Sigmoid colon (tissue), 7 donors: ENCODE measurements around the gene MYCL. TPM values are rescaled to one million over a fixed set of nuclear protein-coding genes. Genes with fewer than 3 reads are reported as not detected.

Experiments
- DNase-seq: peaks from one replicate; pipeline ENCODE4 v3.0.0-alpha.2; 2019
- H3K27ac ChIP-seq, 4 donors: fragments of 200-600 bp; sonication (generic); one replicate each; pipeline ENCODE4 v1.5.1; 2016 to 2019; ENCODE audit warnings: mild to moderate bottlenecking in 1 of 4
- H3K27me3 ChIP-seq, 3 donors: fragments of 200-600 bp; sonication (generic); one replicate each; pipeline ENCODE4 v1.5.1; 2019; ENCODE audit warnings: mild to moderate bottlenecking in 1 of 3
- H3K36me3 ChIP-seq, 4 donors: fragments of 200-600 bp; sonication (generic); one replicate each; pipeline ENCODE4 v1.5.1; 2016 to 2019
- H3K4me1 ChIP-seq, 4 donors: fragments of 200-600 bp; sonication (generic); one replicate each; pipeline ENCODE4 v1.5.1; 2017 to 2019
- H3K4me3 ChIP-seq, 4 donors: fragments of 200-600 bp; sonication (generic); one replicate each; pipeline ENCODE4 v1.5.1; 2017 to 2019; ENCODE audit warnings: mild to moderate bottlenecking in 2 of 4, moderate library complexity in 1 of 4
- H3K9me3 ChIP-seq, 4 donors: fragments of 200-600 bp in 3 of 4; sonication (generic) in 3 of 4; one replicate each; pipeline versions ENCODE4 v1.5.1 to v1.6.1; 2013 to 2019
- EP300 ChIP-seq, 4 donors: sonication (generic); formaldehyde crosslinking; IDR thresholded peaks; one replicate each; pipeline ENCODE4 v1.6.1; 2017; ENCODE audit warnings: antibody characterized with exemption in 4 of 4
- POLR2A ChIP-seq, 2 donors: fragments of 450-650 bp; IDR thresholded peaks; one replicate each; pipeline ENCODE4 v1.6.1; 2016; ENCODE audit warnings: antibody characterized with exemption in 2 of 2, mild to moderate bottlenecking in 2 of 2, moderate library complexity in 2 of 2
- POLR2AphosphoS5 ChIP-seq, 4 donors: sonication (generic); formaldehyde crosslinking; IDR thresholded peaks; one replicate each; pipeline ENCODE4 v1.6.1; 2017; ENCODE audit warnings: antibody characterized with exemption in 4 of 4
- WGBS, 2 donors: extraction: QIAGEN DNeasy Blood & Tissue Kit; methylation state at CpG; one replicate each; pipeline ENCODE4 v1.1.7; 2013; 5-methylcytosine and 5-hydroxymethylcytosine counted together
- intact Hi-C: fragments of 100-400 bp; cut with DNase I; formaldehyde crosslinking; loops from one replicate; pipeline ENCODE4 v1.15.1; 2023
- polyA plus RNA-seq, 3 donors: library from polyadenylated mRNA; stranded (reverse); fragments of 200-250 nt; gene quantifications; one replicate each; pipeline ENCODE4 v1.2.3, GENCODE V29; 2013
- total RNA-seq, 4 donors: library from RNA; depleted of rRNA; stranded (reverse); fragments of >200 nt; gene quantifications; one replicate each; pipeline ENCODE4 v1.1.0, GENCODE V29; 2016
- TF ChIP-seq, protein P1 (sequence below), 4 experiments: fragments of 450-650 bp in 3 of 4; fragments of 200-600 bp in 1 of 4; IDR thresholded peaks; one replicate each; pipeline ENCODE4 v1.5.1; 2016 to 2019; ENCODE audit warnings: antibody characterized with exemption in 4 of 4, mild to moderate bottlenecking in 3 of 4, moderate library complexity in 2 of 4
- donor health status: healthy with polysubstance abuse.
- donor health status: Bipolar disorder and iron deficiency.
- donor health status: healthy.

Gene MYCL
- total and polyA plus RNA-seq, 7 donors, result 0.14 to 8.2 (median 1.7) TPM

DNA sequence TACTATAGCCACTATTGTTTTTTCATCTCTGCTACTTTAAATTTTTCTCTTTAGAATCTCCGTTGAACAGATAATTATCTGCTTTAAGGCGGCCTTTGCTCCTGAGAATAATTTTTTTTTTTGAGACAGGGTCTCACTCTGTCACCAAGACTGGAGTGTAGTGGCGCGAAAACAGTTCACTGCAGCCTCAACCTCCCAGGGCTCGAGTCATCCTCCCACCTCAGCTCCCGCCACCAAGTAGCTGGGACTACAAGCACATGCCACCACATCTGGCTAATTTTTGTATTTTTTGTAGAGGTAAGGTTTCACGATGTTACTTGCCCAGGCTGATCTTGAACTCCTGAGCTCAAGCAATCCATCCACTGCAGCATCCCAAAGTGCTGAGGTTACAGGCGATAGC lies 47.0 kb downstream of the MYCL start:
- H3K9me3 ChIP-seq, result no peaks in the 10 kb centered on the region
- no peak overlapping the region for H3K4me3 ChIP-seq
- WGBS, 2 donors, result 96% methylated on average over 8 of the region's 8 CpGs
- H3K27me3 ChIP-seq, result no peaks in the 10 kb centered on the region
- TF ChIP-seq POLR2AphosphoS5 (IDR thresholded peaks at IDR 0.05) (no peak), POLR2A (IDR thresholded peaks at IDR 0.05) (no peak), EP300 (IDR thresholded peaks at IDR 0.05) (no peak)
- TF ChIP-seq, protein P1, sequence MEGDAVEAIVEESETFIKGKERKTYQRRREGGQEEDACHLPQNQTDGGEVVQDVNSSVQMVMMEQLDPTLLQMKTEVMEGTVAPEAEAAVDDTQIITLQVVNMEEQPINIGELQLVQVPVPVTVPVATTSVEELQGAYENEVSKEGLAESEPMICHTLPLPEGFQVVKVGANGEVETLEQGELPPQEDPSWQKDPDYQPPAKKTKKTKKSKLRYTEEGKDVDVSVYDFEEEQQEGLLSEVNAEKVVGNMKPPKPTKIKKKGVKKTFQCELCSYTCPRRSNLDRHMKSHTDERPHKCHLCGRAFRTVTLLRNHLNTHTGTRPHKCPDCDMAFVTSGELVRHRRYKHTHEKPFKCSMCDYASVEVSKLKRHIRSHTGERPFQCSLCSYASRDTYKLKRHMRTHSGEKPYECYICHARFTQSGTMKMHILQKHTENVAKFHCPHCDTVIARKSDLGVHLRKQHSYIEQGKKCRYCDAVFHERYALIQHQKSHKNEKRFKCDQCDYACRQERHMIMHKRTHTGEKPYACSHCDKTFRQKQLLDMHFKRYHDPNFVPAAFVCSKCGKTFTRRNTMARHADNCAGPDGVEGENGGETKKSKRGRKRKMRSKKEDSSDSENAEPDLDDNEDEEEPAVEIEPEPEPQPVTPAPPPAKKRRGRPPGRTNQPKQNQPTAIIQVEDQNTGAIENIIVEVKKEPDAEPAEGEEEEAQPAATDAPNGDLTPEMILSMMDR (IDR thresholded peaks at IDR 0.05), result no peak
- intact Hi-C loops, result no loop called here
- DNase-seq, result no peak
- peaks cover 0 to 9% (median 3%) of the 10 kb centered on the region in 4 donors for H3K4me1 ChIP-seq
- H3K27ac ChIP-seq, result no peak overlapping the region
- peaks cover 0 to 58% (median 11%) of the 10 kb centered on the region in 4 donors for H3K36me3 ChIP-seq

DNA sequence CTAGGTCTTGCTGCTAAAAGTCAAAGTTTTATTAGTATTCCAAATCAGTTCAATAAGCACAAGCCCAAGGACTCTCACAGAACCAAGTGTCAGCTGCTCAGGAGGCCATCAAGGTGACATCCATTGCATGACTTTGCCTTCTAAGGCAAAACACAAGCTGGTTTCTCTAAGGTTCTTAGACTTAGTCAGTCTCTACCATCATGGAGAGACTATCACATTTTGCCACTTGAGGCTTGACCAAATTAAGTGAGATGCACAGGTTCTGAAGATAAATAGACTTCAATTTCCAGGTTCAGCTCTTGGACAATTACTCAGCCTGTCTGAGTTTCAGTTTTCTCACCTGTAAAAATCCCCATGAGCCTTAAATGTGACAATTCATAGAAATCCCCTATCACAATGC lies 47.4 kb downstream of the MYCL start:
- Histone ChIP-seq H3K27ac (no peak overlapping the region), H3K4me1 (peaks cover 0 to 9% (median under 1%) of the 10 kb centered on the region in 4 donors), H3K36me3 (peaks cover 0 to 62% (median 11%) of the 10 kb centered on the region in 4 donors), H3K9me3 (no peaks in the 10 kb centered on the region), H3K4me3 (no peak overlapping the region), H3K27me3 (no peaks in the 10 kb centered on the region)
- DNase-seq, result no peak
- TF ChIP-seq EP300 (IDR thresholded peaks at IDR 0.05), result no peak
- TF ChIP-seq POLR2AphosphoS5 (IDR thresholded peaks at IDR 0.05), result no peak
- TF ChIP-seq, protein P1 (IDR thresholded peaks at IDR 0.05), result no peak
- TF ChIP-seq POLR2A (IDR thresholded peaks at IDR 0.05), result no peak
- intact Hi-C loops, result no loop called here

DNA sequence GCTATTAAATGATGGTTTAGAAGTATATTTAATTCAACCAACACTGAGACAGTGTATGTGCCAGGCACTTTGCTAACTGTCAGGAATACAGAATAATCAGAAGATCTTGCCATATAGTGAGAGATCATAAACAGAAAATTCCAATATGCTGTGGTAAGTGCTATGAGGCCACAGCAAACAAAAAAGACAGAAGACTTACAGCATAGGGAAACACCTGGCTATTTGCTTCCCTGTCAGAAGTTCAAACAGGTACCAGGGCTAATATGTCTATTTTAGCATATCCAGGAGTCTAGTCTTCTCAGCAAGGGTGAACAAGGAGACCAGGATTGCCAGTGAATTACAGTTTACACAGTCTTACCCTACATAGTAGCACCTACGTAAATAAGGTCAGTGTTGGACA lies 48.8 kb downstream of the MYCL start:
- H3K4me1 ChIP-seq, result peaks cover 0 to 9% (median 0%) of the 10 kb centered on the region in 4 donors
- no peak for DNase-seq
- H3K9me3 ChIP-seq, result no peaks in the 10 kb centered on the region
- WGBS, 2 donors, result 33 to 74% methylated on average over 1 of the region's 1 CpG
- no peak overlapping the region for H3K27ac ChIP-seq
- intact Hi-C loops, result no loop called here
- no peak overlapping the region for H3K4me3 ChIP-seq
- peaks cover 0 to 76% (median 11%) of the 10 kb centered on the region in 4 donors for H3K36me3 ChIP-seq
- TF ChIP-seq POLR2AphosphoS5 (IDR thresholded peaks at IDR 0.05), result no peak
- TF ChIP-seq POLR2A (IDR thresholded peaks at IDR 0.05), result no peak
- TF ChIP-seq, protein P1 (IDR thresholded peaks at IDR 0.05), result no peak
- no peak for TF ChIP-seq EP300 (IDR thresholded peaks at IDR 0.05)
- H3K27me3 ChIP-seq, result no peaks in the 10 kb centered on the region

DNA sequence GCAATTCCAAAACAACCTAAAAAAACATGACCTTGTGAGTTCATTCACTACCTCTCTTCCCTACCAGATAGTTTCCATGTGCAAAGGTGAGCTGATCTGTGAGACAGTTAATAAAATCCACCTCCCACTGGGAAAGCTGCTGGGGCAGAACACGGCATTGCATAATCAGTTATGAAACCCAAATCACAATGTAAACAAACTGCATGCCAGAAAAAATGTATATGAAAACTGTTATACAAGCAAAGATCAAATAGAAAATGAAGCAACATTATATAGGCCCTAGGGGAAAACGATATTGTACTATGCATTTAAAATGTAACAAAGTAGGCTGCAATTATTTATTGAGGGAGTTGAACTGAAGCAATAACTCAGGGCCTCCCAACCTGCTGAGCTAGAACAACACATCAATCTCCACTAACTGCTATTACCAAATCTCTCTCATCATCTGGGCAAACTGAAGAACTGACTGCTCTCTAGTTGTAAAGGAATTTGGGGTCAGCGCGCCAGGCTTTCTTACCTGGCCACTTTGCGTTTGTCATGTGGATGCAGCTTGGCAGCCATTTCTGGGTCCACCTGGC lies 49.4 kb downstream of the MYCL start:
- Histone ChIP-seq H3K9me3 (no peaks in the 10 kb centered on the region), H3K4me1 (peaks cover 0 to 9% (median 0%) of the 10 kb centered on the region in 4 donors), H3K4me3 (no peak overlapping the region), H3K36me3 (peaks cover 0 to 82% (median 11%) of the 10 kb centered on the region in 4 donors), H3K27ac (no peak overlapping the region), H3K27me3 (no peaks in the 10 kb centered on the region)
- WGBS, 2 donors, result 33 to 74% methylated on average over 5 of the region's 5 CpGs
- intact Hi-C loops, result no loop called here
- TF ChIP-seq POLR2AphosphoS5 (IDR thresholded peaks at IDR 0.05) (no peak), POLR2A (IDR thresholded peaks at IDR 0.05) (no peak), EP300 (IDR thresholded peaks at IDR 0.05) (no peak)
- TF ChIP-seq, protein P1 (IDR thresholded peaks at IDR 0.05), result no peak
- DNase-seq, result no peak
